Anterior cingulate cortex (tissue), 58 donors: ENCODE measurements around the gene YLPM1.
A peak's percentile ranks its signal among the peaks of the same experiment; 100 is the strongest.

Experiments
- DNase-seq, 58 donors: peaks; one replicate each; lab custom pipeline; 2025; lab: John Stamatoyannopoulos, UW

YLPM1 gene

DNA sequence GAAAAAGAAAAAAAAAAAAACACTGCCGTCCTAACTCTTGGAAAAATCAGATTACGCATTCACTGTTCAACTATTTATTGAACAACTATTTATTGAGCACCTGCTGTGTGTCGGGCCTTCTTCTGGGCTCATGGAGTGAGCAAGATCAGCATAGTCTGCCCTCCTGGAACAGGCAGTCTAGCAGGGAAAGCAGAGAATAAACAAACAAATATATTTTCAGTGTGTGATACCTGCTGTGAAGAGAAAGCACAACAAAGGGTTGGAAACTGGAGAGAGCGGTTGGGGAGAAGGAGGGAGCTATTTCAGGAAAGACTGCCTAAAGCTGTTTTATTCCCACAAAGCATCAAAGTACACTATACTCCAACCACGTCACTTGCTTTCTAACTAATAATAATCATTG is 102.0 kb downstream of the YLPM1 start:
- no peak for DNase-seq

GRCh38 chr14:74866708-74867389 is 103.7 kb downstream of the YLPM1 start:
- DNase-seq = no peak

DNA sequence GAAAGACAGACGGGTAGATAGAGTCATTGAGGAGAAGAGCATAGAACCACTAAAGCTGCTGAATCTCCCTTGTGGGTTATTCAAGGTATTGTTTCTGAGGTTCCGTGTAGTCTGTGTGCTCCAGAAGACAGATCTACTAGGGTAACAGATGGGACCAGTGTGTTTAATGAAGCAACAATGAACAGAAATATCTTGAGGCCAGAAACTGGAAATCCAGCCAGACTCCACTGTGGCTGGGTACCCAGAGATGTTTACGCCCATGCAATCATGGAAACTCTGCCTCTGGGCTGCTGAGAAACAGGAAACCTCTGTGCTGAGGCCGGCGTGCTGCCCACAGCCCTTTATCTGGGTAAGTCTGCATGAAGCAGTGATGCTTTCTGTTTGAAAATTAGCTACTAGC is 104.6 kb downstream of the YLPM1 start:
- DNase-seq = peak in 40 of 58 donors; percentile 4 to 67 (median 28)

- DNase-seq = no peak
Observed at GRCh38 chr14:74868739-74869138, 105.6 kb downstream of the YLPM1 start.

DNA sequence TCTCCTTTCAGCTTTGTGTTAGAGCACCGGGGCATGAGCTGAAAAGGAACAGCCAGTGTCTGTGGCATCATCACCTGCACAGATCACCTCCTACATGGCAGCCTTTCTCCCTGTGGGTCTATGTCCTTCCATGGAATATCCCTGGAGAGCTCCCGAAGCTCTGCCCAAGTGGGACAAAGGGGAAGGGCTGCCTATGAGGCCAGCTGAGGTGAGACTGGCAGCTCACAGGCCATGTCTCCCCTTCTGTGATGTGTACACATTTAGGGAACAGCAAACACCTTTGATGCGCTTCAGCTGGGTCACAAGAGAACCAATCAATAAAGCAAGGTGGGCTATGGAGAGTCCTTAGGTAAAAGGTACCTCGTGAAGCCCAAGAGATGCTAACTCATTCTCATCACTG is 108.7 kb downstream of the YLPM1 start:
- DNase-seq = no peak

DNA sequence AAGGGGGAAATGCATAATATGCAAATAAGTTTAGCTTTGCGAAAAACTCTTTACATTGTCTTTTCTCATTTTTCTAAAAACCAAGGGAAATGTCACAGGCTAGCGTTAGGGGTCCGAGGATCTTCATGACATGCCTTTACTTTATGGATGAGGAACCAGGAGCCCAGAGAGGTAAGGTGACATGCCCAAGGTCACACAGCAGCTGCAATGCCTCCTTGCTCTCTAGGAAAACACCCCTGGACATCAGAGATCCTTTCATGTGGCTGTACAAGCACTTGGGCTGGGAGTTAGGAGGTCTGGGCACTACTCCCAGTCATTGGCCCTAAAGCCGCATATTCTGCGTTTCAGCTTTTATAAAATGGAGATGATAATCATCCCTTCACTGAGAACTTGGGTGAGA is 112.1 kb downstream of the YLPM1 start:
- no peak for DNase-seq

- DNase-seq = peak in 10 of 58 donors; percentile 1 to 35 (median 9)
Observed at GRCh38 chr14:74875941-74876913, 113.1 kb downstream of the YLPM1 start, which contains the start of gene PROX2. Gene PROX2, minus strand, starts transcription at chr14:74876145. Its CDS starts 12,311 bp downstream, at chr14:74863834.

DNA sequence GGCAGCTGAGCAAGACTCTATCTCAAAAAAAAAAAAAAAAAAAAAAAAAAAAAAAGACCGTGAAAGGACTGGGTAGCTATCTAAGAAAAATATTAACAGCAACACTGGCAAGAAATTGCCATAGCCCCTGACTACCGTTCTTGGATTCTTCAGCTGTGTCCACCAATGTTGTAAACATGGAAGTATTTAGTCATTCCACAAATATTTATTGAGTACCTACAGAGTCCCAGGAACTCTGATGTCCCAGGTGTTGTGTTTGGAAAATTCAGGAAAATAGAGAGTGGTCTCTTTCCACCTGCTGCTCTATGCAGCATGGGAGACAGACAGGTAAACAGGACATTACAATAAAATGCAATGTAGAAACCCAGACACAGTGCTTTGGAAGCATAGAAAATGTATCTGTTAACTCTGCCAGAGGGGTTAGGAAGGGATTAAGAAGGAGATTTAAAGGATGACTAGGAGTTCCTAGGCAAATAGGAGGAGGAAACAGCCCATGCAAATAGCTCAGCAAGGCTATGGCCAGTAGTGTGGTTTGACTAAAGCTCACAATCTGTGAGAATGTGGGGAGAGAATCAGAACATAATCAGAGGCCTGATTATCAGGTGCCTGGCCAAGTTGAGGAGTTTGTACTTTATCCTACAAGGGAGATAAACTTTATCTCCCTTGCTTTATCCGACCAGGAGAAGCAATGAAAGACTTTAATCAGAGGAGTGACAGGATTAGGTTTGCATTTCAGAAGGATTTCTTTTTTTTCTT is 116.5 kb downstream of the YLPM1 start:
- no peak for DNase-seq

DNA sequence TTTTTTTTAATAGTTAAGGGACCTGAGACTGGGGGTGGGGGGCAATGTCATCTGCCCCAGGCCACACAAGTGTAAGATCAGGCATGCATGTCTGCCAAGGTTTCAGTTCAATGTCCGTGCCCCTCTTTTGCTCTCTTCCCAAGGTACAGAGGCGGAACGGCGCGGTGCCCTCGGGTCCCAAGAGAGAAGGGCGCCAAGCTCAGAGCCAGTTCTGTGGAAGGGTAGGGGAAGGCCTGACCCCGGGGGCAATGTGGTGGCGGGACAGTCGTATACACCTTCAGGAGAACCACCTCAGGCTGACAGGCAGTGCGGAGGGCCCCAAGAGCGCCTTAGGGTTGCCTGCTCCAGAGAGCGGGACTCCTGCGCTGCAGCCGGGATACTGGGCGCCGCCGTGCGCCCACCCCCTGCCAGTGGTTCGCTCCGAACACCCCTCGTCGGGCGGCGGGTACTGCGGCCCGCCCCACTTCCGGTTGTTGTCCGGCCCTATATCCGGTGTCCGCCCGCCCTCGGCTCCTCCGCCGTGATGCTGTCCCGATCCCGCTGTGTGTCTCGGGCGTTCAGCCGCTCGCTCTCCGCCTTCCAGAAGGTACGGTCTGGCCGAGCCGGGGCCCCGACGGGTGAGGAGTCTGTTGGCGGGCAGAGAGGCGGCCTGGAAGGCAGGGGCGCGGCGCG is 118.5 kb downstream of the YLPM1 start, which contains the start of gene DLST:
TSS of gene DLST (plus strand) at position 486 of the 672 bp plus-strand sequence. CDS start at position 524, 38 bp downstream.
- DNase-seq = peak in 57 of 58 donors; percentile 37 to 88 (median 77)

- peak in 10 of 58 donors; percentile 5 to 65 (median 40) for DNase-seq
Observed at GRCh38 chr14:74882103-74882920, 119.2 kb downstream of the YLPM1 start.
